ENCODE results near the gene FKBP5.

Gene FKBP5

DNA sequence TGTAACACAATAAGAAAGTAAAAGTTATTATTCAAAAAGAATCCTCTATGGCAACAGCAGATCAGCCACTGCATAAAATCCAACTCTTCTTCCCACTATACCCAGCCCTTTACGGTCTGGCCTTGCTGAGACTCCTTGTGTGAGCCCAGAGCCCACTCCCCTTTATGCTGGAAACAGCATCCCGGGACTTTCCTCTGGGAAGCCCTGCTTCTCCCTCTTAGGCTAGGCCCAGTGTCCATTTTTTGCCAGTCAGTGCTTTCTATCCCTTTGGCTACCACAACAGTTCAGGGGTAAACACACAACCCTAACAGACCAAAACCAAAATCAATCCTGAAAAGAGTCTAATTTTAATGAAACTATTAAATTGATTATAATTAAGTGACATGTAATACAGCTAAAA is 20.6 kb downstream of the FKBP5 start:
- H3K9me3 ChIP-seq (ENCODE audit: severe bottlenecking): no peaks in the 10 kb centered on the region
- peaks cover 82% of the 10 kb centered on the region for H3K4me1 ChIP-seq (ENCODE audit: insufficient read depth, poor library complexity, severe bottlenecking)
- H3K4me3 ChIP-seq (ENCODE audit: severe bottlenecking): no peak overlapping the region
- no peaks in the 10 kb centered on the region for H3K27me3 ChIP-seq (ENCODE audit: insufficient read depth, poor library complexity, severe bottlenecking)
- peak overlapping the region; percentile 81 for H3K27ac ChIP-seq (ENCODE audit: poor library complexity, severe bottlenecking)
- H3K36me3 ChIP-seq (ENCODE audit: low read depth): peaks cover 62% of the 10 kb centered on the region
- DNase-seq (ENCODE audit: low spot score) (no peak), ATAC-seq (ENCODE audit: low read depth) (no peak)
- TF ChIP-seq CTCF (IDR thresholded peaks at IDR 0.05; ENCODE audit: poor library complexity, severe bottlenecking): no peak

DNA sequence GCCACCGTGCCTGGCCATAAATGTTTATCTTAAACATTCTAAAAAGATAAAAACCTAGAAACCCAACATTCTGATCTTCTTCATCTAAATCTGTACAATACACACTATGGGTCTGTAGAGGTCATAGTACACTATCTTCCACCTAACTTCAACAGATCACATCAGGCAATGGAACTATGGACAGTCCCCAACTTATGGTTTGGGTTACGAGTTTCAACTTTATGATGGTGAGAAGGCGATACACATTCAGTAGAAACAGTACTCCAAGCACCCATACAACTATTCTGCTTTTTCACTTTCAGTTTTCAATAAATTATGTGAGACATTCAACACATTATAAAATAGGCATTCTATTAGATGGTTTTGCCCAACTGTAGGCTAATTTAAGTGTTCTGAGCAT is 23.1 kb downstream of the FKBP5 start:
- Histone ChIP-seq H3K4me3 (ENCODE audit: severe bottlenecking) (no peak overlapping the region), H3K9me3 (ENCODE audit: severe bottlenecking) (no peaks in the 10 kb centered on the region), H3K27me3 (ENCODE audit: insufficient read depth, poor library complexity, severe bottlenecking) (no peaks in the 10 kb centered on the region), H3K27ac (ENCODE audit: poor library complexity, severe bottlenecking) (peak overlapping the region; percentile 72), H3K4me1 (ENCODE audit: insufficient read depth, poor library complexity, severe bottlenecking) (peaks cover 79% of the 10 kb centered on the region), H3K36me3 (ENCODE audit: low read depth) (peaks cover 47% of the 10 kb centered on the region)
- TF ChIP-seq CTCF (IDR thresholded peaks at IDR 0.05; ENCODE audit: poor library complexity, severe bottlenecking): no peak
- ATAC-seq (ENCODE audit: low read depth) (no peak), DNase-seq (ENCODE audit: low spot score) (no peak)

DNA sequence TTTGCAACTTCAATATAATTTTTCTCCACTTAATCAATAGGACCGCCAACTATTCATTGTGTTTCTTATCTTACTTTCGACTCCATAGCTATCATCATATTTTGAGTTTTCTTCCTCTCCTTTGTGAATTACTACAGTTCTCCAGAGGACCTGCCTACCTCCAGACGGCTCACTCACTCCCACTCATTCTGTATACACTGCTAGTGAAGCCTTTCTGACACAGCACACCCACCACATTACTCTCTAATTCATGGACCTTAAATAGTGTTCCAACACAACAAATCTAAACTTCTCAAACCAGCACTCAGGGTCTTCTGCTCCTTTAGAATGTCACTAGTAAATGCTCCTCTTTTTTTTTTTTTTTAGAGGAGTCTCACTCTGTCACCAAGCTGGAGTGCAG is 23.8 kb downstream of the FKBP5 start:
- Histone ChIP-seq H3K4me3 (ENCODE audit: severe bottlenecking) (no peak overlapping the region), H3K36me3 (ENCODE audit: low read depth) (peaks cover 41% of the 10 kb centered on the region), H3K27ac (ENCODE audit: poor library complexity, severe bottlenecking) (peak overlapping the region; percentile 72), H3K4me1 (ENCODE audit: insufficient read depth, poor library complexity, severe bottlenecking) (peaks cover 72% of the 10 kb centered on the region), H3K9me3 (ENCODE audit: severe bottlenecking) (no peaks in the 10 kb centered on the region), H3K27me3 (ENCODE audit: insufficient read depth, poor library complexity, severe bottlenecking) (no peaks in the 10 kb centered on the region)
- ATAC-seq (ENCODE audit: low read depth): 0 out of 3 replicates have a peak, but pooled peaks have one; percentile 36
- TF ChIP-seq CTCF (IDR thresholded peaks at IDR 0.05; ENCODE audit: poor library complexity, severe bottlenecking): no peak
- no peak for DNase-seq (ENCODE audit: low spot score)

- no peak overlapping the region for H3K4me3 ChIP-seq (ENCODE audit: severe bottlenecking)
- H3K27me3 ChIP-seq (ENCODE audit: insufficient read depth, poor library complexity, severe bottlenecking): no peaks in the 10 kb centered on the region
- H3K36me3 ChIP-seq (ENCODE audit: low read depth): peaks cover 28% of the 10 kb centered on the region
- peak; percentile 90 for ATAC-seq (ENCODE audit: low read depth)
- TF ChIP-seq CTCF (IDR thresholded peaks at IDR 0.05; ENCODE audit: poor library complexity, severe bottlenecking): no peak
- H3K4me1 ChIP-seq (ENCODE audit: insufficient read depth, poor library complexity, severe bottlenecking): peaks cover 59% of the 10 kb centered on the region
- H3K9me3 ChIP-seq (ENCODE audit: severe bottlenecking): no peaks in the 10 kb centered on the region
- peak overlapping the region; percentile 72 for H3K27ac ChIP-seq (ENCODE audit: poor library complexity, severe bottlenecking)
- DNase-seq (ENCODE audit: low spot score): no peak
These were observed 25.1 kb downstream of the FKBP5 start for GRCh38 chr6:35663447-35664235.

DNA sequence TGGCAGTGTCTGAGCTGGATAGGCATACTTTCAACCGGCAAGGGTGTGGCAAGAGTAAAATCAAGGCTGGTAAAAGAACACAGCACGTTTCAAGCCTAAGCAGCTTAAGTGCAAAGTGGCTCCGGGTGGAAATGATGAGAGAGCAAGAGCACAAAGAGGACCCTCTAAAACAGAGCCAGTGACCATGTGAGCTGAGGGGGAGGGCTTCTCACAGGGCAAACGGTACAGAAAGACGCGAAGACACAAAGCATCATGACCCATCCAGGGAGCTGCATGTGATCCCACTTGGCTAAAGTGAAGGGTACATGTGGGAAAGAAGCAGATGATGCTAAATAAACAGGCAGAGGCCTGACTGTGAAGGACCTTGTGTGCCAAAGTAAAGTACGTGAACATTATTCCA is 25.7 kb downstream of the FKBP5 start:
- TF ChIP-seq CTCF (IDR thresholded peaks at IDR 0.05; ENCODE audit: poor library complexity, severe bottlenecking): no peak
- no peaks in the 10 kb centered on the region for H3K9me3 ChIP-seq (ENCODE audit: severe bottlenecking)

More for the DNA sequence above, 25.7 kb downstream of the FKBP5 start:
- Histone ChIP-seq H3K27ac (ENCODE audit: poor library complexity, severe bottlenecking) (peak overlapping the region; percentile 72), H3K4me1 (ENCODE audit: insufficient read depth, poor library complexity, severe bottlenecking) (peaks cover 53% of the 10 kb centered on the region), H3K27me3 (ENCODE audit: insufficient read depth, poor library complexity, severe bottlenecking) (no peaks in the 10 kb centered on the region), H3K4me3 (ENCODE audit: severe bottlenecking) (no peak overlapping the region), H3K36me3 (ENCODE audit: low read depth) (peaks cover 21% of the 10 kb centered on the region)
- DNase-seq (ENCODE audit: low spot score): no peak
- ATAC-seq (ENCODE audit: low read depth): 0 out of 3 replicates have a peak, but pooled peaks have one; percentile 10

All from RWPE2 (cell line).